H1 (cell line): Measurements from ENCODE around the gene FOXC1. TPM values are rescaled to one million over a fixed set of nuclear protein-coding genes. Genes with fewer than 3 reads are reported as not detected.

Experiments
- CTCF ChIA-PET: fragments of 300-600 bp; sonication (Branson Sonifier 250); formaldehyde crosslinking; loops from one replicate; lab custom pipeline; 2021; ENCODE audit not compliant: partially characterized antibody; lab: Charles Lee
- POLR2A ChIA-PET: fragments of 300-600 bp; sonication (Branson Sonifier 250); formaldehyde crosslinking; loops from one replicate; lab custom pipeline; 2021; ENCODE audit warnings: inconsistent platforms; ENCODE audit not compliant: partially characterized antibody; lab: Charles Lee
- DNase-seq, 2 experiments: peaks; one replicate each; pipeline versions ENCODE4 v3.0.0 to v3.0.0-alpha.2; 2010 to 2022; ENCODE audit warnings: low spot score in 2 of 2, low read depth in 1 of 2, mixed read lengths in 1 of 2
- FAIRE-seq: peaks from 2 replicates; lab custom pipeline; 2011; peaks lifted over from hg19 to GRCh38; lab: Jason Lieb, UNC
- H2AFZ ChIP-seq: 2 replicates; pipeline ENCODE4 v1.8.1; 2012; ENCODE audit warnings: low read length, inconsistent platforms
- H2AK5ac ChIP-seq: 2 replicates; pipeline ENCODE4 v1.6.1; 2013; ENCODE audit warnings: low read depth, low read length
- H2BK120ac ChIP-seq: replicated peaks from 2 replicates; pipeline ENCODE3; 2013; ENCODE audit warnings: low read depth, low read length, inconsistent platforms
- H2BK12ac ChIP-seq: 2 replicates; pipeline ENCODE4 v1.6.1; 2013; ENCODE audit warnings: low read depth, low read length
- H2BK15ac ChIP-seq: 2 replicates; pipeline ENCODE4 v1.6.1; 2013; ENCODE audit warnings: low read length
- H2BK20ac ChIP-seq: 2 replicates; pipeline ENCODE4 v1.6.1; 2013; ENCODE audit warnings: low read length
- H2BK5ac ChIP-seq: 2 replicates; pipeline ENCODE4 v1.6.1; 2013; ENCODE audit warnings: low read depth, low read length
- H3K14ac ChIP-seq: 2 replicates; pipeline ENCODE4 v1.6.1; 2013; ENCODE audit warnings: inconsistent platforms; ENCODE audit not compliant: insufficient read length
- H3K18ac ChIP-seq: 2 replicates; pipeline ENCODE4 v1.6.1; 2013; ENCODE audit warnings: low read length; ENCODE audit errors: extremely low read depth
- H3K23ac ChIP-seq: 2 replicates; pipeline ENCODE4 v1.6.1; 2013; ENCODE audit warnings: inconsistent platforms; ENCODE audit not compliant: insufficient read length
- H3K23me2 ChIP-seq: 2 replicates; pipeline ENCODE4 v1.6.1; 2013; ENCODE audit warnings: low read depth, low read length
- H3K27ac ChIP-seq: 2 replicates; pipeline ENCODE4 v1.6.1; 2011; ENCODE audit warnings: low read depth, low read length, inconsistent platforms
- H3K27me3 ChIP-seq, 4 experiments: replicated peaks in 1 of 4; 1 replicate in 1 of 4; 2 replicates in 3 of 4; pipeline versions ENCODE4 v1.6.1 to v1.8.1; 2011 to 2013; ENCODE audit warnings: low read length in 3 of 4, mild to moderate bottlenecking in 3 of 4, inconsistent platforms in 2 of 4, mixed read lengths in 2 of 4, moderate library complexity in 1 of 4; ENCODE audit not compliant: control insufficient read depth in 3 of 4, insufficient read depth in 3 of 4; ENCODE audit errors: extremely low read depth in 1 of 4
- H3K36me3 ChIP-seq, 4 experiments: 2 replicates each; pipeline versions ENCODE4 v1.6.1 to v1.8.1; 2011 to 2013; ENCODE audit warnings: mild to moderate bottlenecking in 4 of 4, low read length in 3 of 4, moderate library complexity in 2 of 4, control low read depth in 1 of 4, inconsistent platforms in 1 of 4; ENCODE audit not compliant: insufficient read depth in 4 of 4, control insufficient read depth in 2 of 4
- H3K4ac ChIP-seq: replicated peaks from 2 replicates; pipeline ENCODE3; 2013; ENCODE audit warnings: low read length, low read depth, mixed read lengths, inconsistent platforms; ENCODE audit not compliant: insufficient read length
- H3K4me1 ChIP-seq, 4 experiments: replicated peaks in 1 of 4; 1 replicate in 1 of 4; 2 replicates in 3 of 4; pipeline versions ENCODE4 v1.6.1 to v1.8.1; 2011 to 2013; ENCODE audit warnings: low read length in 3 of 4, inconsistent platforms in 2 of 4, mixed read lengths in 1 of 4; ENCODE audit not compliant: insufficient read depth in 4 of 4, control insufficient read depth in 3 of 4
- H3K4me2 ChIP-seq, 2 experiments: 2 replicates each; pipeline versions ENCODE4 v1.6.1 to v1.8.1; 2011 to 2013; ENCODE audit warnings: low read depth in 2 of 2, low read length in 2 of 2, control low read depth in 1 of 2, inconsistent platforms in 1 of 2, mild to moderate bottlenecking in 1 of 2; ENCODE audit not compliant: insufficient read depth in 1 of 2
- H3K4me3 ChIP-seq, 4 experiments: fragments of 200-600, 300-600 bp in 1 of 4; sonication (generic), shearing (Covaris generic), sonication (Bioruptor Twin) in 1 of 4; 2 replicates each; pipeline versions ENCODE4 v1.5.1 to v1.8.1; 2011 to 2016; ENCODE audit warnings: low read length in 4 of 4, low read depth in 3 of 4, control low read depth in 2 of 4, inconsistent platforms in 2 of 4, mild to moderate bottlenecking in 2 of 4, mixed read lengths in 1 of 4, moderate library complexity in 1 of 4; ENCODE audit not compliant: insufficient read depth in 2 of 4; ENCODE audit errors: extremely low read depth in 1 of 4
- H3K56ac ChIP-seq: replicated peaks from 2 replicates; pipeline ENCODE3; 2013; ENCODE audit warnings: low read depth, mild to moderate bottlenecking, mixed read lengths, low read length, inconsistent platforms; ENCODE audit not compliant: insufficient read length
- H3K79me1 ChIP-seq: 2 replicates; pipeline ENCODE4 v1.6.1; 2013; ENCODE audit warnings: low read depth, low read length, control low read depth
- H3K79me2 ChIP-seq, 2 experiments: 2 replicates each; pipeline versions ENCODE4 v1.6.1 to v1.8.1; 2012 to 2013; ENCODE audit warnings: low read length in 2 of 2, mild to moderate bottlenecking in 2 of 2, inconsistent platforms in 1 of 2; ENCODE audit not compliant: insufficient read depth in 2 of 2, control insufficient read depth in 1 of 2
- H3K9ac ChIP-seq, 4 experiments: replicated peaks in 1 of 4; 1 replicate in 1 of 4; 2 replicates in 3 of 4; pipeline versions ENCODE4 v1.6.1 to v1.8.1; 2011 to 2013; ENCODE audit warnings: low read depth in 3 of 4, low read length in 3 of 4, control low read depth in 2 of 4, mild to moderate bottlenecking in 2 of 4, moderate library complexity in 2 of 4, inconsistent platforms in 1 of 4; ENCODE audit errors: extremely low read depth in 1 of 4
- H3K9me3 ChIP-seq, 2 experiments: 2 replicates each; pipeline versions ENCODE4 v1.6.1 to v1.8.1; 2012 to 2013; ENCODE audit warnings: mild to moderate bottlenecking in 2 of 2, moderate library complexity in 2 of 2, control low read depth in 1 of 2, inconsistent platforms in 1 of 2, low read depth in 1 of 2, low read length in 1 of 2, mixed read lengths in 1 of 2; ENCODE audit not compliant: insufficient read depth in 2 of 2
- H4K20me1 ChIP-seq, 2 experiments: replicated peaks in 1 of 2; 2 replicates each; pipeline versions ENCODE3 to v1.8.1; 2011 to 2013; ENCODE audit warnings: inconsistent platforms in 2 of 2, low read length in 2 of 2, mild to moderate bottlenecking in 1 of 2; ENCODE audit not compliant: insufficient read depth in 2 of 2, control insufficient read depth in 1 of 2
- H4K5ac ChIP-seq: 2 replicates; pipeline ENCODE4 v1.6.1; 2013; ENCODE audit warnings: low read length, low read depth, mixed read lengths, inconsistent platforms; ENCODE audit not compliant: insufficient read length
- H4K8ac ChIP-seq: 2 replicates; pipeline ENCODE4 v1.8.0; 2013; ENCODE audit warnings: mild to moderate bottlenecking, moderate library complexity, low read length, inconsistent platforms; ENCODE audit not compliant: insufficient read depth; ENCODE audit errors: extremely low read depth
- H4K91ac ChIP-seq: replicated peaks from 2 replicates; pipeline ENCODE3; 2013; ENCODE audit warnings: low read length, mixed read lengths, inconsistent platforms; ENCODE audit not compliant: insufficient read length
- CHD1 ChIP-seq: IDR thresholded peaks from 2 replicates; pipeline ENCODE4 v1.6.1; 2012; ENCODE audit warnings: low read depth, low read length, improper control_type of control experiment
- CHD2 ChIP-seq: IDR thresholded peaks from 2 replicates; pipeline ENCODE4 v1.6.1; 2012; ENCODE audit warnings: low read length, improper control_type of control experiment
- HDAC2 ChIP-seq, 2 experiments: fragments of 300-600 bp in 1 of 2; sonication (generic) in 1 of 2; IDR thresholded peaks; 2 replicates each; pipeline ENCODE4 v1.6.1; 2011 to 2012; ENCODE audit warnings: low read depth in 2 of 2, low read length in 2 of 2, mild to moderate bottlenecking in 2 of 2, moderate library complexity in 2 of 2, borderline replicate concordance in 1 of 2, inconsistent platforms in 1 of 2
- JUN ChIP-seq: IDR thresholded peaks from 2 replicates; pipeline ENCODE4 v1.6.1; 2011; ENCODE audit warnings: low read depth, mild to moderate bottlenecking, improper control_type of control experiment, low read length
- KDM1A ChIP-seq: fragments of 200-600, 300-600 bp; sonication (generic); IDR thresholded peaks from 2 replicates; pipeline ENCODE4 v1.7.1; 2016; ENCODE audit warnings: mild to moderate bottlenecking, low read length, borderline replicate concordance
- KDM5A ChIP-seq: fragments of 200-600 bp; IDR thresholded peaks from 2 replicates; pipeline ENCODE4 v1.7.1; 2012; ENCODE audit warnings: mild to moderate bottlenecking, low read length, inconsistent platforms, mixed read lengths
- MAFK ChIP-seq: IDR thresholded peaks from 2 replicates; pipeline ENCODE4 v1.6.1; 2012; ENCODE audit warnings: low read depth, mild to moderate bottlenecking, improper control_type of control experiment, low read length
- NRF1 ChIP-seq: IDR thresholded peaks from 2 replicates; pipeline ENCODE4 v1.6.1; 2011; ENCODE audit warnings: mild to moderate bottlenecking, low read depth, low read length, improper control_type of control experiment
- RNF2 ChIP-seq: fragments of 200-900, 300-1000 bp; sonication (generic); IDR thresholded peaks from 2 replicates; pipeline ENCODE4 v1.7.1; 2016; ENCODE audit warnings: borderline replicate concordance, low read depth, mild to moderate bottlenecking, antibody characterized with exemption, low read length; ENCODE audit not compliant: poor library complexity, severe bottlenecking; ENCODE audit errors: missing control alignments
- SIX5 ChIP-seq: IDR thresholded peaks from 2 replicates; pipeline ENCODE4 v1.6.1; 2011; ENCODE audit warnings: mild to moderate bottlenecking, low read depth, low read length
- SUZ12 ChIP-seq: fragments of 200-600 bp; sonication (generic); IDR thresholded peaks from 2 replicates; pipeline ENCODE4 v1.6.1; 2012; ENCODE audit warnings: mild to moderate bottlenecking, inconsistent platforms, low read length, moderate library complexity, mixed read lengths
- TCF12 ChIP-seq: IDR thresholded peaks from 2 replicates; pipeline ENCODE4 v1.6.1; 2011; ENCODE audit warnings: low read depth, mild to moderate bottlenecking, low read length
- YY1 ChIP-seq: IDR thresholded peaks from 2 replicates; pipeline ENCODE4 v1.6.1; 2011; ENCODE audit warnings: low read depth, mild to moderate bottlenecking, low read length
- WGBS, 2 experiments: shearing (Covaris generic) in 1 of 2; methylation state at CpG; one replicate each; pipeline versions ENCODE4 v1.1.6 to v1.1.7; 2013 to 2015; ENCODE audit warnings: low lambda C conversion rate in 2 of 2, mixed read lengths in 2 of 2, inconsistent platforms in 1 of 2, low coverage in 1 of 2, missing lambda C conversion rate in 1 of 2; ENCODE audit not compliant: insufficient replicate concordance in 2 of 2, insufficient coverage in 1 of 2, insufficient read length in 1 of 2; ENCODE audit errors: extremely low coverage in 1 of 2, missing lambda C conversion rate in 1 of 2; 5-methylcytosine and 5-hydroxymethylcytosine counted together
- polyA plus RNA-seq, 7 experiments: library from polyadenylated mRNA; depleted of rRNA in 3 of 7; stranded (reverse) in 5 of 7; unstranded in 2 of 7; fragments of >200 nt in 5 of 7; fragments of 200-250 nt in 2 of 7; gene quantifications; 1 replicate in 5 of 7; 2 replicates in 1 of 7; 4 replicates in 1 of 7; pipeline versions ENCODE4 v1.2.1 to v1.2.3, GENCODE V29; 2011 to 2013; ENCODE audit warnings: missing spikeins in 2 of 7, mixed read lengths in 2 of 7
- total RNA-seq: library from RNA; stranded (reverse); fragmentation: NEBNext Ultra II Directional; extraction: Animal tissue kit (Norgen Biotek cat#: 25700); gene quantifications from 2 replicates; pipeline ENCODE4 v1.2.1, GENCODE V29; 2021

FOXC1 gene
- total and polyA plus RNA-seq, 2 of the 8 experiments (the other 6 are each of a cell fraction or from before 2014, with no cell fraction given) = 0.22 TPM; not detected in 1

DNA sequence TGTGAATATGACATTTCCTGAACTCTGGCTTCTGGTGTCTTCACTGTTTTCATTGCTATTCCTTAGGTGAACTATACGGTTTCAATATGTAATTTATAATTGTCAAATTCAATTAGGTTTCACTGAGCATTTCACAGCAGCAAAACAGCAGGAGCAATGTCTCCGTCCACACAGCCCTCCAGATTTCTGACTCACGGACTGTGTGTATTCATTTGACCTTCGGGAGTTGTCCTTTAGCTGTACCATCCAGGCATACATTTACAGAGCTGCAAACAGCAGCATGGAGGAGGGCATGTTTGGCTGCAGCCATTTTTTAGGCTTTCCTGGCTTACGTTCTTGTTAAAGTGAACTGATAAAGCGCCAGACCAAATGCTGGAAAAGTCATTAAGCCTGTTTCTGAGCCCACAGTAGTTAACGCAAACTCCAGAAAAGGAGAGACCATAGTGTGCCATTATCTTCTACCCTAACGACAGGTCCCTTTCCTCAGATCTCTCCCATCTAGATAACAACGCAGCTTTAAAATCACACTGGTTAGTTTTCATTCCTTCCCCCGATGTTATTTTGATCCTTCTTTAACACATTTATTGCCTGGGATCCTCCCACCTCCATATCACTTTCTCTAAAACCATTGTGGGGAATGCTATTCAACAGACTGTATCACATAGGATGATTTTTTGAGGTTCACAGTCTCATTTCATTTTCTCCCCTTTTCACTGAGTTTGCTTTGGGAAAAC, 18.3 kb downstream of the FOXC1 start:
- DNase-seq (no peak), FAIRE-seq (no peak)
- Histone ChIP-seq H2AK5ac (no peak overlapping the region), H3K4me1 (peaks cover 0 to 12% (median 10%) of the 10 kb centered on the region in 4 experiments; a peak in 5 of 7 replicates), H2BK12ac (no peak overlapping the region), H2BK5ac (no peak overlapping the region), H3K36me3 (no peaks in the 10 kb centered on the region; a peak in 2 of 8 replicates), H3K4me3 (no peak overlapping the region), H2BK20ac (no peak overlapping the region), H3K23me2 (no peaks in the 10 kb centered on the region; the same call in 1 of the 2 replicates), H3K23ac (no peak overlapping the region), H3K27me3 (peaks cover 47 to 67% (median 61%) of the 10 kb centered on the region in 4 experiments), H4K20me1 (peaks cover 7 to 16% of the 10 kb centered on the region in 2 experiments), H4K91ac (no peak overlapping the region), H3K27ac (no peak overlapping the region), H3K4me2 (no peak overlapping the region), H3K79me1 (no peaks in the 10 kb centered on the region), H2AFZ (no peak overlapping the region), H4K8ac (no peak overlapping the region), H3K9ac (no peak overlapping the region), H4K5ac (no peak overlapping the region), H3K4ac (no peak overlapping the region), H2BK15ac (no peak overlapping the region), H2BK120ac (no peak overlapping the region), H3K56ac (no peak overlapping the region), H3K18ac (no peak overlapping the region), H3K14ac (no peak overlapping the region), H3K9me3 (no peaks in the 10 kb centered on the region; a peak in 1 of 4 replicates), H3K79me2 (no peaks in the 10 kb centered on the region)
- ChIA-PET CTCF (interaction anchor here (0.9 to 2.3 kb wide), 7 partner anchors 16 to 265 kb away, joined by 3 to 12 read pairs (median 3); no protein-coding TSS in a partner anchor), POLR2A (interaction anchor here (0.6 to 1.0 kb wide), 2 partner anchors 9 to 76 kb away, joined by 3 to 4 read pairs; no protein-coding TSS in a partner anchor)
- WGBS, 2 experiments = 73% methylated on average over 10 of the region's 10 CpGs; no CpG with 5 or more reads in 1 of the 2 experiments
- TF ChIP-seq KDM1A = no peak
- TF ChIP-seq HDAC2 (IDR thresholded peaks at IDR 0.05; ENCODE audit: borderline replicate concordance in 1 of 2, low read depth in 2 of 2, low read length in 2 of 2) = no peak
- no peak for TF ChIP-seq RNF2
- TF ChIP-seq TCF12 = no peak
- no peak for TF ChIP-seq KDM5A
- TF ChIP-seq SUZ12 = no peak
- TF ChIP-seq YY1 = no peak
- no peak for TF ChIP-seq SIX5
- no peak for TF ChIP-seq CHD2
- no peak for TF ChIP-seq CHD1
- TF ChIP-seq JUN = no peak
- TF ChIP-seq MAFK = no peak
- TF ChIP-seq NRF1 = no peak
